SIG-M5 treated with dmso at 0.1 percent for 504 hours (cell line): ENCODE results near the gene IFT27.

Experiments
- DNase-seq: peaks from one replicate; lab custom pipeline; 2025; ENCODE audit not compliant: unreplicated experiment; lab: John Stamatoyannopoulos, UW

Gene IFT27

DNA sequence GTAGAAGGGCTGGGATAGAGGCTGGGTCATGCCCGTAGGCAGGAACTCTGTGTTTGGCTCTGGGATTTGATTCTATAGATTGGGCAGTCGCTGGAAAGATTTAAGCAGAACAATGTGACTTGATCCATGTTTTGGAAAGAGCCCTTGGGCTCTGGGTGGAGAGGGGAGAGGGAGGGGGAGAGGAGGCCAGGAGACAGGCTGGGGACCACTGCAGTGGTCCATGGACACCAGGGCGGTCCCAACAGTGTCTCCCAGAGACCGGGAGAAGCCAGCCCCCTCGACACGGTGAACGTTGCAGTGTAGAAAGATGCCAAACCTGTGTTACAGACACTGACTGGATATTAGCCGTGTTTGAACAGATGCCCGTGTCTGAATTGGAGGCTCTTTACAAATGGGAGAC is 21.5 kb upstream of the IFT27 start:
- no peak for DNase-seq

DNA sequence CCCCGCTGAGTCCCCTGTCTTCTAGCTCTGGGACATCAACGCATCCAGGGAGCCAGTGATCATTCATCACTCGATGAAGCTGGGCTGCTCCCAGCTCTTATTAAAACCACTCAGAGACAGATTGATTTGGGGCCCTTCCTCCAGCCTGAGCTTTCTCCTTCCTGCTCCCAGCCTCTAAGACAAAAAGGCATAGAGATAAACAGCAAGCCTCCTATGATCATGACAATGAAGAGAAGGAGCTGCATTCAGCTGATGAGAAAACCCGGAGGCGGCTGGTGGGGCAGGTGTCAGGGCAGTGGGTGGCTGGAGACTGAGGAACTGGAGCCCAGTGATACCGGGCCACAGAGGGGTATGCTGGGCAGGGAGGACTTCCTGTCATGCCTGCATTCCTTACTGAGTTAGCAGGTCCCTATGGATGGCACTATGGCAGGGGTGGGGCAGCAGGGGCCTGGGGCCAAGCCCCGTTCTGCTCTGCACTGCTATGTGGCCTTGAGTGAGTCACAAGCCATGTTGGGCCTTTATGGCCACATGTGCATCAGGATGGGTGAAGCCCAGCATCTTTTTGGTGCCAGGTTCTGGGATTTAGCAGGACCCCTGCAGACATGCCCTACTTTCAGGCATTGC is 20.7 kb upstream of the IFT27 start:
- DNase-seq: no peak

DNA sequence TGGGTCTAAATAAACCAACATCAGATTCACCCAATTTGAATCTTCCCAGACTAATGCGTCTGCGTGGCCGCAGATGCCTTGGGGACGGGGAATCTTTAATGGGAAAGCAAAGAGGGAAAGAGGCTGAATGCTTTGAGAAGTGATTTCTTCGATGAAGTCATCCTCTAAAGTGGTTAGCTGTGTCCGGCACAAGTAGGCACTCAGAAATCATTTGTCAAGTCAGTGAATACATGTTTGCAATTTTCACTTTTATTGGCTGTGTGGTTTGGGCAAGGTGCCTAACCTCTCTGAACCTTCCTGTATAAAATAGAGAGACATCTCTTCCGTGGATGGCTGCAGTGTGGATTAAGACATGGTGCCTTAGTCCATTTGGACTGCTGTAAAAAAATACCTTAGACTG is 19.7 kb upstream of the IFT27 start:
- no peak for DNase-seq

DNA sequence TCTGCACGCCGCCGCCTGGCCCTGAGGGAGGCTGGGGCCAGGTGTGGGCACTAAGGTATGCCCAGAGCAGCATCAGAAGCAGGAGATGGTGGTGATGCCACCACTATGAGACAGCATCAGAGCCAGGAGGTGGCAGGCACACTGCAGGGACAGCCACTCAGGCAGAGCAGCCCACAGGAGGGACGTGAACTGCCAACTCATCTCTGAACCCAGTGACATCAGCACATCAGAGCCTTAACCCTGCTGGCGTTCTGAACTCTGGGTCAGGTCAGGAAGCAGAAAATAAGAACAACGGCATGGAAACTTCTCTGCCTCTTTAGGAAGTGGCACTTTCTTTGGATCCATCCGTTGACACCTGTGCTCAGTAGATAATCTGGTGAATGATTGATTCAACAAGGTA is 14.7 kb upstream of the IFT27 start:
- no peak for DNase-seq

DNA sequence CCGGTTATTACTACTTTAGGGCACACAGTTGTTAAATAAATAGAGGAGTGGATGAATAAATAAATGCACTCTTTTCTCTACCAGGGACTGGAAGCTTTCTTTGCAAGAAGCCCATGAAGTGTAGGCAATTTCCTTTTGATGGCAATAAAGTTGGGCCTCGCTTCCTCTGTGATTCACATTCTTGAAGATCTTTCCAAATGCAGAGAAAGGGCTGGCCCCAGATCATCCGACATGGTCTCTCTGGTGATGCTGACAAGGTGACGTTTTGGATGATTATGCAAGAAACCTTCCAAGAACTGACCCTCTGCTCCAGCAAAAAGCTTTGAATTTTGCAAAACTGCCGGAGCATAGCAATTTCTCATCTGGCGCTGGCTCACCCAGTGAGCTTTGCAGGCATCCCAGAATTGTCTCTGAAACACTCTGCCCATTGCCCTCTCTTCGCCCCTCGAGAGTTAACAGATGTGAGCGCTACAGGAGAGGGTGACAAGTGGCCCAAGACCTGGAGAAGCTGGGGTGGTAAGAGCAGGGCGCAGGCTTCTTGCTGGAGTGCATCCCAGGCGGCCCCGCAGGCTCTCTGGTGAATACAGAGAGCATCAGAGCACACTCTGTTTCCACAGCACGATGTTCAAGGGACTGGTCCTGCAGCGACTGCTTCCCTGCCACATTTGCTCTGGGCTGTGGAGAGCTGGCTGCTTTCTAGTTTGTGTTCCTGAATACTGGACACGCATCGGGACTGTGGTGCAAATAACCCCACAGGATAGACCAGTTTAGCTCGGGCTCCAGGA is 11.5 kb upstream of the IFT27 start:
- no peak for DNase-seq

DNA sequence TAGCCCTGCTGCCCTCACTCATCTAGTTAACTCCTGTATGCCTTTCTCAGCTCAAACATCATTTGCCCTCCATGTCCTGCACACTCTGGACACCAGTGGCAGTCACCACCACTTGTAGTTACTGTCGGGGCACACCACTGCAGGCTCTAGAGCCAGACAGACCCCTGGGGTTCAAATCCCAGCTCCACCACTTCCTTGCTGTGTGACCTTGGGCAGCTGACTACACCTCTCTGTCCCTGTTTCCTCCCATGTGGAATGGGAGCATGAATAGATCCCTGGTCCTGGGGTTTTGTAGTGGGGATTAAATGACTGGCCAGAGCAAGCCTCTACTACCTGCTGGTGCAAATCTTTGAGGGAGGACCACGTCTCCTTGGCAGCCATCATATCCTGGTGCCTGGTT is 7.8 kb upstream of the IFT27 start:
- DNase-seq: no peak

DNA sequence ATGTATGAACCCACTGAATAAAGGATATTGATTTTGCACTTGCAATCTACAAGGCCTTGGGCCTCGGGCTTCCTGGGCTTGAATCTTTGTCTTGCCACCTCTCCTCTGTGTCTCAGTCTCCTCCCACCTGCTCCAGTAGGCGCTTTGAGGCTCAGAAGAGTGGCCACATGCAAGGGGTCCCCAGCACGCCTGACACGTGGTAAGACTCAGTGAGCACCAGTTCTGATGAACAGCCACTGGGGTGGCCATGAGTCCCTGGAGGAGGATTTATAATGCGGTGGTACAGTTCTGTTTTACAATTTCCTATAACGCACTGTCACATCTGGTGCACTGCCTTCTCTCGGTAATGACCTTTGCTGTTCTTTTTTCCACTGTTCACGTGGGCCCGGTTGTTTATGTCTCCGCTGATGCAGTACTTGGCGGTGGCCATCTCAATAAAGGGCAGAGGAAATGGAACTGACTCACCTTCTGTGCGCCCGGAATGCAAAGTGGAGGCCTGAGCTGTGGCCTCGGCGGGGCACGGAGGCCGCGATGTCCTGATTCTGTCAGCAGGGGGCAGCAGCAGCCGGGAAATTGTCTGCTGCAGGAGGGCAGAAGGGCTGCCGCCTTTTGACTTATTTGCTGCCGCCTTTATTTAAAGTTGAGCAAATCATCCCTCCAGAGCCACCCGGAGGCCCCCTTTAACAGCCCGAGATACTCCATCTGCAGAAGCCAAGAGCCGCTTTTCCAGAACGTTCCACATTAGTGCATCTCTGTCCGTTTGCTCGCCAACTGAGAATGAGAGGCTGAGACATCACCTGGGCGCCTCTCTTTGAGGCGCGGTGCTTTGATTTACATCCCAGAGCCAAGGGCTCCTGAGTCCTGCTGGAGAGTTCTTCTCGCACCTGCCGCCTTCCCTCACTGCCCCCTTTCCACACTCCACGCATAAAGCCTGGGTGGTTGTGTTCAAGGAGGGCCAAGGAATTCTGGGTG is 6.0 kb upstream of the IFT27 start:
- peak; percentile 68 for DNase-seq

DNA sequence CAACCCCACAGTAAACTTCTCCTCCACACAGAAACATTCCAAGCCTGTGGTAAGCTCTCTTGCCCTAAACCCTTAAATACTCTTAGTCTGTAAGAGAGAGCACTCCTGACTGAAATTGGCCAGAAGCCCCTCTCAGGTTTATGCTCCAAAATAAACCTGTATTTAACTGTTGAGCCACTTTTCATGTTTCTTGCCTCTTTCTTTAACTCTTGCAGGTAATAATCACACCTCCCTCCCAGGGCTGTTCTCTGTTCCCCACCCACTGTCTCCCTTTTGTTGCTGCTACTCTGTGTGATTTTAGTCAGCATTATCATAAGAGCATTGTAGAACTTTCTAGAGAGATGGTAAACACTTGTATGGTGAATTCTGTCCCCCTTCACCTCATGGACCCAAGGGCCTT is 2.1 kb upstream of the IFT27 start:
- DNase-seq: no peak

DNA sequence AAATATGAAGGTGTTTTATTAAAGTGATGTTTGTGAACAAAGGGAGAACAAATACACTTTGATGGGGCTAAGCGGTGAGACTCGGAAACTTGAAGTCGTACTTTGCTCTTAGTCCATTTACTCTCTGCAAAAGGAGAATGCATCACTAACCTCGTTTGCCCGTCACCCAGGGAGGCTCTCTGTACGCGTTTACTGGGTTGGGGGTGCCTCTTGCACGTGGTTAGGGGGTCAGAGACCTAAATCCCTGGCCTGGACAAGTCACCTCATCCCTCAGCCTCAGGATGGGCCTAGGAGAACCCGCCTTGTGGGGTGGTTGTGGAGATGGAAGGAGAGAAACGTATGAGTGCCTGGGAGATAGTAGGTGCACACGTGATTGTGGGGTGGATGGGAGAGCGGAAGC is 803 bp upstream of the IFT27 start:
- no peak for DNase-seq

DNA sequence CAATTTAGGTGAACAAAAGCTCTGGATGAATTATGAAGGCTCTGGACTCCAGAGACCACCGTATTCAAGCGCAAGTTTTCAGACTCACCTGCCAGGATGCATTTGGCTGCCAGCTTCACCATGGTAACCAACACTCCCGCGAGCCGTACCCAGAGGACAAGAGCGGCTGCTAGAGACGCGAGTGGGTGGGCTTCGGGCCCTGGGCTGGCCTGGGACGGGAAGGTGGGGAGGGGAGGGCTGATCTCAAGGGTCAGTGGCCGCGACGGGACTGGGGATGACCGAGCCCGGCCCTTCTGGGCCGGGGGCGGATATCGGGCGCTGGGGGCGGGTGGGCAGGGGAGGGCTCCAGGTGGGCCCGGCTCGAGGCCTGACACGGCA is 344 bp downstream of the IFT27 start:
- DNase-seq: no peak

DNA sequence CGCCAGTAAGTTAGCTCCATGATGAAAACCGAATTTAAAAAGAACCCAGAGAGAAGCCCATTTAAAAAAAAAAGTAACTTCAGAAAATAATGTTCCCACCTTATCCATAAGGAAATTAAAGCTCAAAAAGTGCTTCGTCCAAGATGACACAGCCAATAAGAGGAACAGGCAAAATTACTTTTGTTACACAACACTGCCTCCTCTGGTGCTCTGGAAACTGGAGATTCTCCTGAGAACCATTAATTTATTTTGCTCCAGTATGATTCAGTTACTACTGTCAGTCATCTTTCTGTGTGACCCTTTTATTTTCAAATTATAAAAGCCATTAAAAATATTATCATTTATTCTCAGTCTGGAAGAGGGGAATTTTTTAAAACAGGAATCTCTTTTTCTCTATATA is 2.0 kb downstream of the IFT27 start:
- DNase-seq: peak; percentile 51

DNA sequence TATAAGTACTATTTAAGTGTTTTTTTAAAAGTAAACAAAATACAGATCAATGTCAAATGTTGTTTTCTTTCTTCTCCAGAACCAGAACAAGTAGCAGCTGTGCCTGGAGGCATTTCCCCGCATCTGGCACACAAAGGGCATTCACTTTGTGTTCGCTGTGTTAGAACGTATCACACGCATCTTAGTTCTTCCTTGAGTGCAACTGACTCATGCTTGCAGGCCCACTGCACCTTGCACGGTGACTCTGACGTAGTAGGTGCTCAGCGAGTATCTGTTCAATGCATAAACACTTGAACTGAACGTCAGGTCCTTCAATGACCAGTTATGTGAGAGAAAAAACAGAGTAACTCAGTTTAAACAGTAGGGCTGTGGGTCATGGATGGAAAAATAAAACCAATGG is 3.5 kb downstream of the IFT27 start:
- no peak for DNase-seq

DNA sequence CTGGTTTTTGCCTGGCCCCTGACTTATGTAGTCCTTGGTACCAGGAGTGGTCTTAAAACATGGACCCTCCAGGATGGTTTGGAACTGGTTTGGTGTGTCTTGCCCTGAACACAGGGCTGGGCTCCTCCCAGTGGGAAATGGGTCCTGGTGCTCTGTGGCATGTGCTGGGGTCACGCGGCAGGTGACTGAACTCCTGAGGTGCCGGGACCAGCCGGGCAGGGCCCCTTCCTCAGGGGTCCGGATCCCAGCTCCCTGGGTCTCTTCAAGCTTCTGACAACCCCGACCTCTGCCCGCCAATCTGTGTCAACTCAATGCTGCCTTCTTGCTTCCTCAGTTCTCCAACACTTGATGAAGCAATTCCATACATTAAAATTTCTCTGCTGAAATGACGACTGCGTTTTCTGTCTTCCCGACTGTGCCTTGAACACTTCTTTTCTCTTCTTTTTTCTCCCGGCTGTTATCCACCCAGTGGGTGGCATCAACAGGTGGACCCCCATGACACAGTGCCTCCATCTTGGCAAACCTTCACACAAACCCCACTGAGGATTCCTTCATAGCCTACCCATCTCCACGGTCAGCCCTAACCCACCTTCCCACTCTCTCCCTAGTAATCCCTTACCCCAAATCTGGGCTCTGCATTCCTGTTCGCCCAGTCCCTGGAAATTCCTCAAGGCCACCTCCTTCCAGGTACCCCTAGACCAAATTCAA is 4.4 kb downstream of the IFT27 start:
- DNase-seq: no peak

DNA sequence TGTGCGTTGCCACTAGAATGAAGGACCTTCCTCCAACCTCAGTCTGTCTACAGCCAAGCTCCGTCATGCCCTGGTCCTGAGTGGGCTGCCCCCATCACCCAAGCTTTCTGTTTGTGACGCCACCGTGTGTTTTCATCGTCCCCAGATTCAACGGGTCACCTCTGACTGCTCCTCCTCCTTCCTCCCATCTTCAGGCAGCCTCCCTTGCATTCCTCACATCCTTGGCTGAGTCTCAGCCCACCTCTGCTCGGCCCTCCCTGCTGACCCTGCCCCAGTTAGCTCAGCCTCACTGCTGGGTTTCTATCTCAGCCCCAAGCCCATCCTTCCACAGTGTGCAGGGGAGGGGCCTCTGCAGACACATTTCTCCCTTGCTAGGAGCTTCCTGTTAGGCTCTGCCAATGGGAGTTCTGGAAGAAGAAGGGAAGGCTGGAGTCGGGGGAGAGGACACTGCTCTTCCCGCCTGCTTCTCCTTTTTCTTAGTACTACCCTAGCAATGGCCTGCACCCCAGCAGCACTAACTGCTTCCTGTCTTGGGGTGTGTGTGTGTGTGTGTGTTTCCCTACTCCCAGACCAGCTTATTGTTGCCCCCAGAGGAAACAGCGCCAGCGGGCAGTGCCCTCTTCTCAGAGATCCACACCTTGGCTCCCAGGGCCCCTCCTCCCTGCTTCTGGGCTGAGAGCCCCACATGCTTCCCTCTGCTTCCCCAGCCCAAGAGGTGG is 5.2 kb downstream of the IFT27 start:
- no peak for DNase-seq

DNA sequence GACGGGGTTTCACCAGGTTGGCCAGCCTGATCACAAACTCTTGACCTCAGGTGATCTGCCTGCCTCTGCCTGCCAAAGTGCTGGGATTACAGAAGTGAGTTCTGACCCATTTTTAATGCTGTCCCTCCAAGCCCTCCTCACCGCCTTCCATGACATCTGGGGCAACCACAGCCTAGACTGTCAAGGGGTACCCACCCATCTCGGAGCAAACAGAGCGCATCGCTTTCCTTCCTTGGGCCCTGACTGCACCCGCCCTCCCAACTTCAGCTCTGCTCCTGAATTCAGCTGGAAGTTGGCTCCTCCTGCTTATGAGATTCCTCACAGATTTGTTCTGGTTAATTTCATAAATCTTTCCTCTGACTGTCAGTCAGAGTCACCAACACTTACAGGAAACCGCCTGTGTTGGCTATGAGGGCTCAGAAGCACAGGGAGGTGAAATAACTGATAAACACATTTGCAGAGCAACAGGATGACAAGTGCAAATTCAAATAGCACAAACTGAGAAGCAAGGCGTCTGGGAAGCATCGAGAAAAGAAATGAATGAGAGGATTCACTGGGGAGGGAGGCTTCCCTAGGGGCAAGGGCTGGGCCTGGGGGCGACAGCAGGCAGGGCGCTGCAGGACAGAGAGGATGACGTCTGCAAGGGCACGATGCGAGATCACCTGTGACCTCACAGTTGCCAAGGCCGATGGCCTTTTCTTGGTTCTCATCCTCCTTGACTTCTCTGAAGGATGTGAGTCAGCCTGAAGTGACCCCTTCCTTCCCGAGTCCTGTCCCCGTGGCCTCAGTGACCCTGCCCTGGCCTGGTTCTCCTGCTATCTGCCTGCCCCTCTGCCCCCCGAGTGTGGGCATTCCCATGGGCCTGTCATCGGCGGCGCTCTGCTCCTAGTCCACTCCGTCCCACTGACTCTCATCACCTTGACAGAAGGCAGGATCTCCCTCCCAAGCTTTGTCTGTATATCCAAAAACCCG is 6.1 kb downstream of the IFT27 start:
- no peak for DNase-seq

DNA sequence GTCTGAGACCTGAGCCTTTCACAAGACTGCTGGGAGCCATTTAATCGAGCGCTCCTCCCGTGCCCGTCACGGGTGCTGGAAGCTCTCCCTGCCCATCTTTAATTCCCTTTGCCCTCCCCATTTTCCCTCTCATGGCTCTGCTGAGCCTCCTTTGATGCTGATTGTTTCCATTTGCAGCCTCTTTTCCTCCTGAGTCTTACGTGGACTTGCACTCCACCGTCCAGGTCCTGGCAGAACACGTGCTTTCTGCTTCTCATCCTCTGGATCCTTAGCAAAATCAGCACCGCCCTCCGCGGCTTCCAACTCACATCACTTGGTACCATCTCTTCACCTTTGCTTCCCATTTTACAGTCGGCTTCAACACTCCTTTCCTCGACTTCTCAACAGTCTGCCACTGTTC is 7.3 kb downstream of the IFT27 start:
- no peak for DNase-seq

DNA sequence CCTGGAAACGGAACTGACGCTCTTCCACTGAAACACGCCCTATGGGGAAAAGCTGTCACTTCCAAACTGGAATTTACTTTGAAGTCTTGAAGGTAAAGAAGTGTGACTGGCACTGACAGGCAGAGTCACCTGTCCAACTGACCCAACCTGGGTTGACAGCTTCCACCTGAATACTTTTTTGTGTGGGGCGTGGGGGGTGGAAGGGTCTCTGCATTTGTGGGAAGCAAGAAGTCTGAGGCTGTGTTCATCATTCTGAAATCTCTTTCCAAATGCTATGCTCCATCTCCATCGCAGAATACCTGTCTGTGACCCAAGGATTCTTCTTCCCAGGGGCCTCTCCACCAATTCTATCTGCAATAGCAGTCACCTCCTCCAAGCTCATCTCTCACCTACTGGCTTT is 7.8 kb downstream of the IFT27 start:
- DNase-seq: no peak

DNA sequence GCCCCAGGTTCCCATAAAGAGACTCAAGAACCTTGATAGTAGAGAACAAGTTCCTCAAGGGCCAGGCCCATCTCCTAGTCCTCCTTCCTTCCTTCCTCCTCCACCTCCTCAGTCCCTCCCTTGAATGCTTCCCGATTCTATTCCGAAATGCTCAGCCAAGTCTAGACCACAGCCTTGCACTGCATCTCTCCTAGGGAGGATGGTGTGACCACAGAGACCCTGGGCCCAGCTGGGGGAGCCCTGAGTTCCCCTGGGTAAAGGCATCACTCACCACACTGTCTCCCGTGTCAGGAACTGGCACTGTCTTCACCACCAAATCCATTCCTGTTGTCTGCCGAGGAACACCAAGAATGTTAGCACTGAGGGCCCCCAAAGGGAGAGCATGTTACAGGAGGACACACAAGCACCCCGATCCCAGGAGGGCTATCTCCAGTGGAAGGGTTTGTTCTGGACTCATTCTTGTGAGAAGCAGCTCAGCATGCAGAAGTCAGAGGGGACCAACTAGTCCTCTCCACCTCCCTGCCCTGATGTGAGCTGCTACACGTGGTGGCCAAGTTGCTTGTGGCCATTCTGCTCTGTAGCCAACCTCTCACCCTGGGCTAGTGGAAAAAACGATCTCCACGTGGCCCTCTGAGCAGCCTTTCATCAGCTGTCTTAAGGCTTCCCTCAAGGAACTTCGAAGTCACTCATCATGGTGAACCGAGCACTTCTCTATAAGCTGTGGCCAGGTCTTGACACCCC is 8.7 kb downstream of the IFT27 start:
- DNase-seq: no peak

DNA sequence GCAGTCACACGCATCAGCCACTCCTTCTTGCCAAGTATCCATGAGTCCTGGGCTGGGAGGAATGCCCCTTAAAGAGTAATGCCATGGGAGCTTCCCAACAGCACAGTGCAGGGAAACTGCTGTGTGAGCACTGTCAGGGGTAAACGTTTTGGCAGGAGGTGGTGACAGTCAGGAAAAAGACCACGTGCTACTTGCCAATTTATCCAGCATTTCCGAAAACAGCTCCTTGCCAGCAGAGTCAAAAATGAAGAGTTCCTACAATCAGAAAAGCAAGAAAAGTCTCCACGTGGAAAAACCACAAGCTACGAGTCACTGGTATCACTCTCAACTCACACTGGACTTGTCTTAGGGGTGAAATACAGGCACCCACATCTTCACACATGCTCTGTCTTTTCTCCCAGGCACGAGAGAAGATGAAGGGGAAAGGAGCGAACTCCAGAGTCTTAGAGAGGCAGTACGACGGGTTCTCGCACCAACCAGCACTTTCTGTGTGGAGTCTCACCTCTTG is 9.9 kb downstream of the IFT27 start:
- no peak for DNase-seq
